NCI-H1694 (cell line): Measurements from ENCODE around the gene ZNF669.

Experiments
- DNase-seq: peaks from one replicate; lab custom pipeline; 2025; lab: John Stamatoyannopoulos, UW

ZNF669 gene

GRCh38 chr1:247060771-247061170 is 43.4 kb downstream of the ZNF669 start:
- no peak for DNase-seq

GRCh38 chr1:247056071-247056470 is 48.1 kb downstream of the ZNF669 start:
- DNase-seq, result no peak

- DNase-seq, result no peak
Observed at GRCh38 chr1:247054992-247055415, 49.2 kb downstream of the ZNF669 start.
